D341Med (cell line): ENCODE measurements around the gene DNAJC8.

ENCODE experiments used
- DNase-seq: peaks from one replicate; pipeline ENCODE4 v3.0.0; 2012; ENCODE audit warnings: low spot score

DNAJC8 gene

GRCh38 chr1:28249866-28250295 lies 17.1 kb upstream of the DNAJC8 start:
- no peak for DNase-seq

DNA sequence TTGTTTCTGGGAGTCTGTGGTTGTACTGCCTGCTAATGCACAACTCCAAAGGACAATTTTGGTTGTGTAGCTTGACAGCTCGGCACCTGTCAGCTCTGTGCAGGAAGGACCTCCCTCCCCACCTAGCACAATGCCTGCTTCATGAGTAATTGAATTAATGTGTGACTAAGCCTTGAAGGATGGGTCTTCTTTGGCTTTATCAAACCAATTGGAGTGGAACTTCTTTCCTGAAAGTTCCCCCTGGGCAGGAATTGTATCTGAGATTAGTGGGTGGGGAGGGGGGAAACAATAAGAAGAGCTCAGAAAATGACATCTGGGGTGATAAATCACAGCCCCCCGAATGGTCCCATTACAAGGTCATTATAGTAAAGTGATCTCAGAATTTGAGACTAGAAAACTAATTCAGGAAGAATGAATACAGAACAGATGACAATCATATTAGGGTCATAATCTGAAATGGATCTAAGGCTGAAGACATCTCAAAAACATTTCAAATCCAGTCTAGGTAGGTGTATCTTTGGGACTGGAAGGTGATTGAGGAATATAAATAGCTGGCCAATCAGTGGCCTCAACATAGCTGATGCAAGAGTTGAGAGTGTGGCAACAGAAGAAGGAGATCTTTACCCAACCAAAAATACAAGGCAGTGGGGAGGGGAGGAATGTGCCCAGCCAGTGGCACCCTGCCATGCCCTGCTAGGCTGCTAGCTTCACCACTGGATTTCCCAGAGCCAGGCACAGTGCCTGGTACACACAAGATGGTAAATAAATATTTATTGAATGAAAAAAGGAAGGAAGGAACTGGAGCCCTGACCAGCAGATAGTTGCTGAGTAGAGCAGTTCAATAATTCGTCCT lies 16.4 kb upstream of the DNAJC8 start:
- DNase-seq = peak; percentile 43

DNA sequence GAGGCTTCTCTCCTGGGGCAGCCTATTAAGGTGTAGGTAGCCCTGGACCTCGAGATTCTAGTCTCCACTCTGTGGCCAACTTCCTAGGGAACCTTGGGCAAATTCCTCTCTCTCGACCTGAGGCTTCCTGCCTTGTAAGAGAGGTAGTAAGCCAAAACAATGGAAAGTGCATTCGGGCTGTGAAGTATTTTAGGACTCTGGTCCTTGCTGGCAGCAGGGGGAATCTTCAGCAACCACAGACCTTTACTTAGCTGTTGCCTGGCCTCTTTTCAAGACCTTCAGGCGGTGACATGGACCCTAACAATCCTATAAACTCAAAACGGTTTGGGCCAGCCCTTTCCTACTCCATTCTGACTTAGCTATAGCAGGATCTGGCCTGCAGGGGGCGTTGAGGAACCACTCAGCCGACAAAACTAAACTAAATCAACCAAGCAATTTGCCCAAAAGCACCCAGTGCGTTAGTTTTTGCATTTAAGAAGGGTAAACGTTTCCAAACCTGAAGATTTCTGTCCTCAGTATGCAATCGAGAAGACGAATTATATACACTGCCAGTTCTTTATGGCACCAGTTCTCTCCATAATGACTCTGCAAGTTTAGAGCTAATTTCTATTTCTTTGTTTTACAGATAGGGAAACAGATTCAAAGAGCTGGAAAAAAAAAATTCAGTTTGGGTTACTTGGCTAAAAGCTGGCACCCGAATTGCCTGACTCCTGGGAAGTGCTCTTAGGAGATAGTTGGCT lies 15.6 kb upstream of the DNAJC8 start:
- DNase-seq = peak; percentile 65

DNA sequence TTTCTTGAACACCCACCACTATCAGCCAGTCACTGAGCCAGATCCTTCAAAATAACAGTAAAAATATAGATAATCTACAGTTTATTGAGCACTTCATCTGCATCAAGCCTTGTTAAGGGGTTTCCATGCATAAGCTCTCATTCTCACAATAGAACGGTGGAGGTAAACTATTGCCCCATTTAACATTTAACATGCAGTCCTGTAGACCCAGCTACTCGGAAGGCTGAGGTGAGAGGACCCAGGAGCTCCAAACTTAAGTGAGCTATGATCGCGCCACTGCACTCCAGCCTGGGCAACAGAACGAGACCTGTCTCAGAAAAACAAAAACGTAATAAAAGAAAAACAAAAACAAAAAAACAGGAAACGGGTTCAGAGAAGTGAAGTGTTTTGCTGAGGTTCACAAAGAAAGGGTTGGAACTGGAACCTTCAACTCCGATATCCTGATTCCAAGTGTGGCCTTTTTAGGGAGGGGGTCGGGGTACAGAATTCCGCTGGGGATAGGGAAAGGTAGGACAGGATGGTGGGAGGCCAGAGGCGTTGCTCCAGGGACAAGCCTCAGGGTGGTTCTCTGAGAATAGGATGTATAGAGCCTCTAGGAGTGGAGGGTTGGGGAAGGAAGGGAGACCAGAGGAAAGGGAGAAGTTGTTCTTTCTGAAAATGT lies 14.9 kb upstream of the DNAJC8 start:
- no peak for DNase-seq

DNA sequence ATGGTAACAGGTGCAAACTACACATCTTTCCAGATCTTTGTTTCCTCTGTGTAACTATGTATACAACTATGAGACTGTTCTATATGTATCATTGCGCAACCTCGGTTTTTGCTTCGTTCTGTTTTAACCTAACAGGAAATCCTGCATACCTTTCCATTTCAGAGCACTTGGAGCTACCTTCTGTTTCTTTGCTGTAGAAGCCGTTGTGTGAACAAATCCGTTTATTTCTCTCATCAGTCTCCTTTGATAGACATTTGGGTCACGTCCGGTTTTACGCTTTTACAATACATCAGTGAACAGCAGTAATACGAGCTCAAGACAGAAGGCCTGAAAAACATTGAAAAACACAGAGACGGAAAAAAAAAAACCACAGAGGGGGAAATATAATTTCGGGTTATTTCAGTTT lies 13.6 kb upstream of the DNAJC8 start:
- no peak for DNase-seq

DNA sequence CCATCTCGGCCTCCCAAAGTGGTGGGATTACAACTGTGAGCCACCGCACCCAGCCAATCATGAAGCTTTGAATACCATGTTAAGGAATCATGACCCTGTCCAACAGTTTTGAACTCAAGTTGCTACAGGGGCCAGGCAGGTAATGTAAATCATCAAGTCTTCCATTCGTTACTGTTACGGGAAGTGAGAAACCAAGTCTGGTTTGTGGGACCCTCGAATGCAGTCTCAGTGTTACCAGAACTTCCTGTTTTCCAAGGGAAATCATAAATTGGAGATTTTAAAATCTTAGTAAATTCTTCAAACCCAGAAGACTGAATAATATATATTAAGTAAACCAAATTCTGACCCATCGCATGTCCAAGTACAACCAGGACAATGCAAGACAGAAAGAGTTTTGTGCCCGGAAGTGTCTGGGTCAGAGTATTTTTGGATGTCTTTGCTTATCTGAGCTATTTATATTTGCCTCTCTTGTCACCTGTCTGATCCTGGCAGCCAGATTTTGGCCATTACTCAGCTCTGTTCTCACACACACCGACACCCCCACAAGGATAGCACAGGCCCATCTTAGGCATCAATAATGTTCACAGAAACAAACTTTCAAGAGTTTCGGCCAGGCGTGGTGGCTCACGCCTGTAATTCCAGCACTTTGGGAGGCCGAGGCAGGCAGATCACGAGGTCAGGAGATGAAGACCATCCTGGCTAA lies 11.9 kb upstream of the DNAJC8 start:
- no peak for DNase-seq

- no peak for DNase-seq
Observed at GRCh38 chr1:28243685-28244311, 11.0 kb upstream of the DNAJC8 start.

DNA sequence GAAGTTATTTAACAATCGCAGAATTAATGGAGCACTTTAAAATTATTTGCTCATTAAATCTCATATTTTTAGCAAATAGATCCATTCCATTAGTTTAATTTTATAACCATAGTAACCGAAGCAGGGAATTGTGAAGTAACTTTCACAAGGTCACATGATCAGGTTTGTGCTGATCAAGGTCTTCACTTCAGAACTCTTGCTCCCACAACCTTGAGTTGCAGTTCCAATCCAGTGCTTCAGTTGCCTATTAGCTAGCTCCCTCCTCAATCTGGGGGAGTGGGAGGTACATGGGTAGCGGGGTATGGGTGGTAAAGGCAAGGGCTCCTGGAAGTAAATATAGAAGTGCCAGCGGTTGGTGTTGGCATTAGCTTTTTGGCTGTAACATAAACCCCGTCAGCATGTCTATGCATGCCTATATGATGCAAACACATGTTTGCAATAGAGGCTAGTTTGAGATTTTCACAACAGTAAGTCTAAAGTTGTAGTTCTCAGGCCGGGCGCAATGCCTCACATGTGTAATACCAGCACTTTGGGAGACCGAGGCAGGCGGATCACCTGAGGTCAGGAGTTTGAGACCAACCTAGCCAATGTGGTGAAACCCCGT lies 8.9 kb upstream of the DNAJC8 start:
- DNase-seq = no peak

DNA sequence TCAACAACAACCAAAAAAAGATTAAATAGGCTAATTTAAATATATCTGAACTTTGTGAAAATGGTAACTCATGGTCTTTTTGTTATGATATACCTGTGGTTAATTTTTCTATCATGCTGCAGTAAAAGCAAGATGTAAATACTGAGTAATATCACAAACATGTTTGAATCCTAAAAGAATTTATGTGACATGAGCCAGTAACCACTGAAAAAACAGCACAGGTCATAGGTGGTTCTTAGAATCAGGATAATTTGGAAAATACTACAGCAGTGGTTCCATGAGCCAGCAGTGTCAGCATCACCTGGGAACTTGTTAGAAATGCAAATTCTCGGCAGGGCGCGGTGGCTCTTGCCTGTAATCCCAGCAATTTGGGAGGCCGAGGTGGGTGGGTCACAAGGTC lies 7.2 kb upstream of the DNAJC8 start:
- no peak for DNase-seq

GRCh38 chr1:28239004-28239403 lies 6.2 kb upstream of the DNAJC8 start:
- no peak for DNase-seq

- no peak for DNase-seq
Observed at GRCh38 chr1:28236656-28237322, 4.0 kb upstream of the DNAJC8 start.

GRCh38 chr1:28235755-28236655 lies 3.2 kb upstream of the DNAJC8 start, which contains the start of gene ATP5IF1:
Gene ATP5IF1 (plus strand): TSS chr1:28236124. CDS start chr1:28236184, 60 bp downstream.
- peak; percentile 96 for DNase-seq

DNA sequence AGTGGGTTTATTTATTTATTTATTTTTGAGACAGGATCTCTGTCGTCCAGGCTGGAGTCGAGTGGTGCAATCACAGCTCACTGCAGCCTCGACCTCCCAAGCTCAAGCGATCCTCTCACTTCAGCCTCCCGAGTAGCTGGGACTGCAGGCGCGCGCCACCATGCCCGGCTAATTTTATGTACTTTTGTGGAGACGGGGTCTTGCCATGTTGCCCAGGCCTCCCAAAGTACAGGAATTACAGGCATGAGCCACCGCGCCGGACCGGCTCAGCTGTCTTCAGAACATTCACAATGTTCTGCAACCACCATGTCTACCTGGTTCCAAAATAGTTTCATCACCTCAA lies 406 bp upstream of the DNAJC8 start:
- no peak for DNase-seq

- no peak for DNase-seq
Observed at GRCh38 chr1:28229996-28230395, 2.8 kb downstream of the DNAJC8 start.

DNA sequence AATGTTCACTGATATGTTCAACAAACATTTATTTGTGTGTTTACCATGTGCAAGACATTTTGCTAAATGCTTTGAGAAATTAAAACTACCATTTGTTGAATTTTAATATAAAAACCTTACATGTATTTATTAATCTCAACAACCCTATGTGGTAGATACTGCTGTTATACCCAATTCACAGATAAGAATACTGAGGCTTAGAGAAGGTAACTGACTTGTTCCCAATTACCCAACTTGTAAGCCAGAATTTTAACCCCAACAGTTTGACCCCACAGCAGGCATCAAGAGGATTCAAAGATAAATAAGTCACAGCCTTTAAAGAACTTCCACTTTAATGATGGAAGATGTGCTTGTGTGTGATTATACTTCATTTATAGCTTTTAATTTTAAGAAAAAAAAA lies 3.7 kb downstream of the DNAJC8 start:
- DNase-seq = no peak

GRCh38 chr1:28213315-28213714 lies 19.5 kb downstream of the DNAJC8 start:
- DNase-seq = no peak

DNA sequence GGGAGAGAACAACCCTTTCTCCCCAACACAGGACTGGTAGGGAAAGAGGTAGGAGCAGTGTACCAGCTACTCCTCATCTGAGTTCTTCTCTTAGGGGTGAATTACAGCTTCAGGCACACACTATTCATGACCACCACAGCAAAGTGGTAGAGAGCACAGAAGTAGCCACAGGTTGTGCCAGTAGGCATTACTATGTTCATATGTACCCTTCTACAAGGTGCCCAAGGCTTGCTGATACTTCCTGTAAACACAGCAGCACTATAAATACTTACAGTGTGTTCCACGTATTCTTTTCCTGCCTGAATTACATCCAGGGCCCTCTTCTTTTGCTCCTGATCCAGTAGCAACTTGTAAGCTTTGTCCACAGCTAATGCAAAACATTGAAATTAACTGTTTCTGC lies 23.1 kb downstream of the DNAJC8 start:
- no peak for DNase-seq

DNA sequence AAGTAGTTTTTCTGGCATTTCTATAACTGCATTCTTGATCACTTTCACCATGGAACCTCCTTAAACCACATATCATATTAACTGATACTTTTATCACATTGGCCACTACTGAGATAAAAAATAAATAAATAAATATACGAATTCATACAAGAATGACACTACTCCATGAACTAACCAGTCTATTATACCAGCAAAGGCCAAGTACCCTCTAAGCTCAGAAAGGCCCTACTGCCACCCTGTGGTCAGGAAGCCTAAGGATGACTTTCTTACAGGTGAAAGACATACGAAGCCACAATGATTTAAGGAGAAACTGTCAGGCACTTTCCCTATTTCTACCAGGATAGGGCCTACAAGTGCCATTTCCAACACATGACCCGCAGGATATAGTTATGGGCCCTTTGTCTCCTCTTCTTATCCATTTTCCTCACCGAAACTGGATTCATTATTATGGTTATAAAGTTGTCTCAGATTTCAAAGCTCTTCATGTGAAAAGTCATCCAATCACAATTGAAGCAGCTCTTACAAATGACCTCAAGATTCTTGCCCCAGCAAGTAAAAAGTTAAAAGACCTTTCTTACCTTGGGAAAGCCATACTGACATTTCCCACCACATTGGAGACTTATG lies 23.9 kb downstream of the DNAJC8 start:
- peak; percentile 63 for DNase-seq

DNA sequence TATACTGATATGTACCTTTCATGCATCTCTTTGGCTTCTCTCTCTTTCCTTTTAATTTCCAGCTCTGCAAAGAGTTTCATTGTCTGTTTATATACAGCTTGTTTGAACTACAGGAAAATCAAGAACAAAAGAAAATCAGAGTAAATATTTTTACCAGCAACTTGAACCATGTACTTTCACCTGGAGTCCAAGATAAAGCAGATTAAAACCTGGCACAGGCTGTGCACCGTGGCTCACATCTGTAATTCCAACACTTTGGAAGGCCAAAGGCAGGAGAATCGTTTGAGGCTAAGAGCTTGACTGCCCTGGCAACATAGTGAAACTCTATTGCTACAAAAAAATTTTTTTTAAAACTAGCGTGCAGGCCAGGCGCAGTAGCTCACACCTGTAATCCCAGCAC lies 27.6 kb downstream of the DNAJC8 start:
- DNase-seq = no peak
